PFSK-1 (cell line): Measurements from ENCODE around the gene CDC42.

Source experiments
- FOXP2 ChIP-seq: optimal IDR thresholded peaks from 2 replicates; pipeline ENCODE3; 2011; ENCODE audit warnings: borderline replicate concordance, control low read depth, inconsistent platforms; ENCODE audit not compliant: insufficient read depth; ENCODE audit errors: extremely low read length, extremely low read depth
- POLR2AphosphoS5 ChIP-seq: IDR thresholded peaks from 2 replicates; pipeline ENCODE4 v1.6.1; 2012; ENCODE audit warnings: low read depth, mild to moderate bottlenecking, control low read depth, low read length, moderate library complexity
- REST ChIP-seq, 2 experiments: IDR thresholded peaks; 2 replicates each; pipeline versions ENCODE4 v1.6.1 to v1.8.0; 2011 to 2012; ENCODE audit warnings: low read depth in 2 of 2, low read length in 2 of 2, control low read depth in 1 of 2, inconsistent platforms in 1 of 2, mild to moderate bottlenecking in 1 of 2, moderate library complexity in 1 of 2; ENCODE audit not compliant: insufficient read depth in 1 of 2
- SIN3A ChIP-seq: IDR thresholded peaks from 2 replicates; pipeline ENCODE4 v1.6.1; 2012; ENCODE audit warnings: mild to moderate bottlenecking, low read length, moderate library complexity, borderline replicate concordance; ENCODE audit not compliant: insufficient read depth
- TAF1 ChIP-seq: IDR thresholded peaks from 2 replicates; pipeline ENCODE4 v1.6.1; 2012; ENCODE audit warnings: low read length, control low read depth, borderline replicate concordance; ENCODE audit not compliant: insufficient read depth

CDC42 gene

GRCh38 chr1:22107126-22107525, 54.6 kb downstream of the CDC42 start:
- no peak for TF ChIP-seq FOXP2
- no peak for TF ChIP-seq TAF1
- TF ChIP-seq REST (IDR thresholded peaks at IDR 0.05; ENCODE audit: insufficient read depth in 1 of 2, low read depth in 2 of 2, low read length in 2 of 2) = no peak
- TF ChIP-seq SIN3A = no peak
- TF ChIP-seq POLR2AphosphoS5 = no peak

- TF ChIP-seq FOXP2 (no peak), REST (IDR thresholded peaks at IDR 0.05; ENCODE audit: insufficient read depth in 1 of 2, low read depth in 2 of 2, low read length in 2 of 2) (no peak), POLR2AphosphoS5 (no peak), SIN3A (no peak), TAF1 (no peak)
Measured at GRCh38 chr1:22108339-22109105, 56.0 kb downstream of the CDC42 start.

DNA sequence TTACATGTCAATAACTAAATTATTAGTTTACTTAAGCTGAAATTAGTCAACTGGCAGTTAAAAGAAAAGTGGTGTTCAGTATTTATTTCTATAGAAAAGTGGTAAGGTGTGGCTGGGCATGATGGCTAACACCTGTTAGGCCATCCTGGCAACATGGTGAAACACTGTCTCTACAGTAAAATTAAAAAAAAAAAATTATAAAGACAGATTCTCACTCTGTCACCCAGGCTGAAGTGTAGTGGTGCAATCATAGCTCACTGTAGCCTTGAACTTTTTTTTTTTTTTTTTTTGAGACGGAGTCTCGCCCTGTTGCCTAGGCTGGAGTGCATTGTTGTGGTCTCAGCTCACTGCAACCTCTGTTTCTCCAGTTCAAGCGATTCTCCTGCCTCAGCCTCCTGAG, 57.5 kb downstream of the CDC42 start:
- TF ChIP-seq POLR2AphosphoS5 = no peak
- TF ChIP-seq SIN3A = no peak
- no peak for TF ChIP-seq TAF1
- no peak for TF ChIP-seq FOXP2
- TF ChIP-seq REST (IDR thresholded peaks at IDR 0.05; ENCODE audit: insufficient read depth in 1 of 2, low read depth in 2 of 2, low read length in 2 of 2) = no peak

- TF ChIP-seq FOXP2 (no peak), TAF1 (no peak), REST (IDR thresholded peaks at IDR 0.05; ENCODE audit: insufficient read depth in 1 of 2, low read depth in 2 of 2, low read length in 2 of 2) (no peak)
Measured at GRCh38 chr1:22111115-22111514, 58.6 kb downstream of the CDC42 start.

GRCh38 chr1:22111620-22112019, 59.1 kb downstream of the CDC42 start:
- TF ChIP-seq POLR2AphosphoS5 = no peak
- no peak for TF ChIP-seq REST (IDR thresholded peaks at IDR 0.05; ENCODE audit: insufficient read depth in 1 of 2, low read depth in 2 of 2, low read length in 2 of 2)
- no peak for TF ChIP-seq FOXP2
- TF ChIP-seq SIN3A = no peak
- TF ChIP-seq TAF1 = no peak
